Liver (tissue), 9 donors: Measurements from ENCODE around the gene FAM107A. TPM values are rescaled to one million over a fixed set of nuclear protein-coding genes. Genes with fewer than 3 reads are reported as not detected.
A peak's percentile ranks its signal among the peaks of the same experiment; 100 is the strongest.

ENCODE experiments used
- DNase-seq: peaks from one replicate; pipeline ENCODE4 v3.0.0-alpha.2; 2017; ENCODE audit warnings: low spot score
- H3K27ac ChIP-seq, 2 donors: one replicate each; pipeline ENCODE4 v1.7.0; 2013; ENCODE audit warnings: inconsistent platforms in 2 of 2, low read length in 2 of 2, control low read depth in 1 of 2, low read depth in 1 of 2, mild to moderate bottlenecking in 1 of 2
- H3K27me3 ChIP-seq, 4 donors: one replicate each; pipeline versions ENCODE4 v1.6.1 to v1.7.0; 2013; ENCODE audit warnings: low read length in 3 of 4, inconsistent platforms in 1 of 4, mild to moderate bottlenecking in 1 of 4, moderate library complexity in 1 of 4; ENCODE audit not compliant: control insufficient read depth in 4 of 4, insufficient read depth in 4 of 4
- H3K36me3 ChIP-seq, 4 donors: one replicate each; pipeline versions ENCODE4 v1.6.1 to v1.7.0; 2013; ENCODE audit warnings: low read length in 3 of 4, mild to moderate bottlenecking in 3 of 4, low read depth in 1 of 4, moderate library complexity in 1 of 4; ENCODE audit not compliant: control insufficient read depth in 4 of 4, insufficient read depth in 3 of 4
- H3K4me1 ChIP-seq, 4 donors: one replicate each; pipeline versions ENCODE4 v1.6.1 to v1.7.0; 2013; ENCODE audit warnings: low read length in 3 of 4, mild to moderate bottlenecking in 3 of 4, moderate library complexity in 1 of 4; ENCODE audit not compliant: control insufficient read depth in 4 of 4, insufficient read depth in 4 of 4
- H3K4me3 ChIP-seq, 3 donors: one replicate each; pipeline versions ENCODE4 v1.6.1 to v1.7.0; 2013; ENCODE audit warnings: low read length in 3 of 3, control low read depth in 1 of 3, low read depth in 1 of 3, mild to moderate bottlenecking in 1 of 3
- H3K9ac ChIP-seq, 2 donors: one replicate each; pipeline ENCODE4 v1.7.0; 2013; ENCODE audit warnings: low read length in 2 of 2, mild to moderate bottlenecking in 2 of 2, moderate library complexity in 2 of 2, control low read depth in 1 of 2, low read depth in 1 of 2
- H3K9me3 ChIP-seq, 4 donors: one replicate each; pipeline versions ENCODE4 v1.6.1 to v1.7.0; 2013; ENCODE audit warnings: low read length in 3 of 4; ENCODE audit not compliant: control insufficient read depth in 4 of 4
- CTCF ChIP-seq: fragments of 150-350 bp; IDR thresholded peaks from 2 replicates; pipeline ENCODE4 v1.5.1; 2017; ENCODE audit warnings: improper control_type of control experiment, low read depth, low read length; ENCODE audit not compliant: missing input control
- EGR1 ChIP-seq, 2 donors: IDR thresholded peaks; 2 replicates each; pipeline ENCODE4 v1.6.1; 2016 to 2018; ENCODE audit warnings: antibody characterized with exemption in 2 of 2, low read depth in 2 of 2
- FOXA1 ChIP-seq: IDR thresholded peaks from 2 replicates; pipeline ENCODE4 v1.6.1; 2016; ENCODE audit warnings: antibody characterized with exemption
- FOXA2 ChIP-seq: IDR thresholded peaks from 2 replicates; pipeline ENCODE4 v1.6.1; 2016; ENCODE audit warnings: antibody characterized with exemption
- GABPA ChIP-seq, 2 donors: IDR thresholded peaks in 1 of 2; conservative IDR thresholded peaks in 1 of 2; 2 replicates each; pipeline ENCODE4 v1.6.1; 2016; ENCODE audit warnings: antibody characterized with exemption in 2 of 2, mild to moderate bottlenecking in 1 of 2, moderate library complexity in 1 of 2
- HNF4A ChIP-seq, 2 donors: conservative IDR thresholded peaks; 2 replicates each; pipeline ENCODE4 v1.6.1; 2016; ENCODE audit warnings: antibody characterized with exemption in 2 of 2, mild to moderate bottlenecking in 2 of 2
- HNF4G ChIP-seq: IDR thresholded peaks from 2 replicates; pipeline ENCODE4 v1.6.1; 2016; ENCODE audit warnings: antibody characterized with exemption
- JUND ChIP-seq, 2 donors: IDR thresholded peaks; 2 replicates each; pipeline ENCODE4 v1.6.1; 2016; ENCODE audit warnings: antibody characterized with exemption in 2 of 2
- MAX ChIP-seq: IDR thresholded peaks from 2 replicates; pipeline ENCODE4 v1.6.1; 2016; ENCODE audit warnings: antibody characterized with exemption
- NR2F2 ChIP-seq: IDR thresholded peaks from 2 replicates; pipeline ENCODE4 v1.6.1; 2016; ENCODE audit warnings: antibody characterized with exemption
- RAD21 ChIP-seq, 2 donors: IDR thresholded peaks; 2 replicates each; pipeline ENCODE4 v1.6.1; 2016; ENCODE audit warnings: antibody characterized with exemption in 2 of 2, mild to moderate bottlenecking in 2 of 2
- RXRA ChIP-seq, 2 donors: IDR thresholded peaks; 2 replicates each; pipeline ENCODE4 v1.6.1; 2017 to 2018; ENCODE audit warnings: antibody characterized with exemption in 2 of 2, mild to moderate bottlenecking in 1 of 2
- SP1 ChIP-seq: IDR thresholded peaks from 2 replicates; pipeline ENCODE4 v1.6.1; 2018; ENCODE audit warnings: antibody characterized with exemption, mild to moderate bottlenecking
- TAF1 ChIP-seq: conservative IDR thresholded peaks from 2 replicates; pipeline ENCODE4 v1.6.1; 2016; ENCODE audit warnings: antibody characterized with exemption, mild to moderate bottlenecking
- YY1 ChIP-seq: IDR thresholded peaks from 2 replicates; pipeline ENCODE4 v1.6.1; 2016; ENCODE audit warnings: antibody characterized with exemption, mild to moderate bottlenecking
- ZBTB33 ChIP-seq: IDR thresholded peaks from 2 replicates; pipeline ENCODE4 v1.6.1; 2016; ENCODE audit warnings: antibody characterized with exemption
- WGBS: extraction: QIAGEN DNeasy Blood & Tissue Kit; methylation state at CpG from one replicate; pipeline ENCODE4 v1.1.7; 2013; 5-methylcytosine and 5-hydroxymethylcytosine counted together
- polyA plus RNA-seq, 2 donors: library from polyadenylated mRNA; stranded (reverse) in 1 of 2; unstranded in 1 of 2; fragments of 200-250 nt in 1 of 2; fragments of >200 nt in 1 of 2; fragmentation: Nextera tagmentation in 1 of 2; extraction: Ambion mirVana in 1 of 2; gene quantifications; one replicate each; pipeline versions ENCODE4 v1.2.1 to v1.2.3, GENCODE V29; 2013 to 2015
- total RNA-seq, 2 donors: library from RNA; depleted of rRNA; stranded (reverse); fragments of >200 nt; gene quantifications; one replicate each; pipeline ENCODE4 v1.2.3, GENCODE V29; 2014
- TF ChIP-seq, protein P1 (sequence below): IDR thresholded peaks from 2 replicates; pipeline ENCODE4 v1.6.1; 2016; ENCODE audit warnings: antibody characterized with exemption
- TF ChIP-seq, protein P2 (sequence below): IDR thresholded peaks from 2 replicates; pipeline ENCODE4 v1.6.1; 2016; ENCODE audit warnings: antibody characterized with exemption, mild to moderate bottlenecking
- donor health status: healthy.
- donor health status: healthy.
- donor health status: healthy.
- donor health status: healthy.
- donor health status: healthy.

The FAM107A gene, protein sequence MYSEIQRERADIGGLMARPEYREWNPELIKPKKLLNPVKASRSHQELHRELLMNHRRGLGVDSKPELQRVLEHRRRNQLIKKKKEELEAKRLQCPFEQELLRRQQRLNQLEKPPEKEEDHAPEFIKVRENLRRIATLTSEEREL
- 1 to 10 TPM in 1 of 2 donors, under 1 TPM in 1; 0.05 to 1.3 TPM for total RNA-seq
- polyA plus RNA-seq = 1 to 10 TPM; 1.5 to 4.7 TPM

- Histone ChIP-seq H3K27me3 (no peaks in the 10 kb centered on the region), H3K36me3 (no peaks in the 10 kb centered on the region), H3K9ac (no peak within 1 kb of the TSS), H3K4me1 (peaks cover 0 to 7% (median under 1%) of the 10 kb centered on the region in 4 donors), H3K4me3 (no peak within 1 kb of the TSS), H3K9me3 (no peaks in the 10 kb centered on the region), H3K27ac (peak within 1 kb of the TSS; percentile 22 to 36)
- no peak for TF ChIP-seq RXRA (IDR thresholded peaks at IDR 0.05)
- TF ChIP-seq NR2F2 = peak; percentile 59
- TF ChIP-seq SP1 = peak; percentile 69
- no peak for DNase-seq
- 66% methylated on average over 12 of the region's 12 CpGs for WGBS
Observed at GRCh38 chr3:58577269-58577821, at the start of gene FAM107A. Gene FAM107A (minus strand): TSS chr3:58577391. CDS start chr3:58569860, 7,531 bp downstream.

DNA sequence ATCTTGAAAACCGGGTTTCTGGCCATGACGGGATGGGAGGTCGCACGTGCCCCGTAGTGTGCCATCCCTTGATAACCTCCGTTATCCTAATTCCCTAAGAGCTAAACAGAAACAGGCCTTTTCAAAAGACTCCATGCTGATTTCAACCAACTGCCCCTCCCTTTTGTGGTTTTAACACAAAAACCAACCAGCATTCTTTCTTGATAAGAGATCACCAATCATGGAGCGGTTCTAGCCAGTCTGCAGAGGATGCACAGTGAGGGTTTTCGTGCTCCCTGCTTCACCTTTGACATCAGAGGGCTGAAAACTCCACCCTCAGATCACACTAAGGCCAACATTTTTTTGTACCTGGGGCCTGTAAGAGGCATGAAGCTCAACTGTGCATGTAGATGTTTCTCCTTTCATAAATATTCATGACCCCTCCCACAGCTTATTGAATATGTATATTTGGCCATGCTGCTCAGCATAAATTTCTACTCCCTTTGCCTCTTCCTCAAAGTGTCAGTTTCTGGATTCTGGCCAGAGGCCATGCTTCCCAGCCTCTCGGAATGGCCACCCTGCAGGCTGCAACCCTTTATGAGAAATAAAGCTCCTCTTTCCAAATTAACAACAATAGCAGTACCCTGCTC, 48.1 kb upstream of the FAM107A start:
- Histone ChIP-seq H3K9me3 (no peaks in the 10 kb centered on the region), H3K36me3 (no peaks in the 10 kb centered on the region), H3K4me1 (peaks cover 18 to 37% (median 33%) of the 10 kb centered on the region in 4 donors), H3K27me3 (no peaks in the 10 kb centered on the region), H3K9ac (no peak overlapping the region), H3K4me3 (no peak overlapping the region), H3K27ac (no peak overlapping the region)
- WGBS = 94% methylated on average over 9 of the region's 9 CpGs
- TF ChIP-seq YY1 = no peak
- TF ChIP-seq, protein P1, sequence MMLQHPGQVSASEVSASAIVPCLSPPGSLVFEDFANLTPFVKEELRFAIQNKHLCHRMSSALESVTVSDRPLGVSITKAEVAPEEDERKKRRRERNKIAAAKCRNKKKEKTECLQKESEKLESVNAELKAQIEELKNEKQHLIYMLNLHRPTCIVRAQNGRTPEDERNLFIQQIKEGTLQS = no peak
- no peak for TF ChIP-seq GABPA (IDR thresholded peaks at IDR 0.05 in 1 of 2, conservative IDR thresholded peaks at IDR 0.05 in 1 of 2)
- no peak for TF ChIP-seq ZBTB33
- TF ChIP-seq JUND (IDR thresholded peaks at IDR 0.05) = no peak
- no peak for TF ChIP-seq FOXA2
- TF ChIP-seq SP1 = no peak
- no peak for TF ChIP-seq RAD21 (IDR thresholded peaks at IDR 0.05)
- TF ChIP-seq MAX = no peak
- TF ChIP-seq EGR1 (IDR thresholded peaks at IDR 0.05; ENCODE audit: low read depth in 2 of 2) = no peak
- TF ChIP-seq CTCF = no peak
- no peak for TF ChIP-seq HNF4G
- TF ChIP-seq FOXA1 = no peak
- TF ChIP-seq TAF1 = no peak
- TF ChIP-seq HNF4A (conservative IDR thresholded peaks at IDR 0.05) = no peak
- no peak for TF ChIP-seq RXRA (IDR thresholded peaks at IDR 0.05)
- TF ChIP-seq, protein P2, sequence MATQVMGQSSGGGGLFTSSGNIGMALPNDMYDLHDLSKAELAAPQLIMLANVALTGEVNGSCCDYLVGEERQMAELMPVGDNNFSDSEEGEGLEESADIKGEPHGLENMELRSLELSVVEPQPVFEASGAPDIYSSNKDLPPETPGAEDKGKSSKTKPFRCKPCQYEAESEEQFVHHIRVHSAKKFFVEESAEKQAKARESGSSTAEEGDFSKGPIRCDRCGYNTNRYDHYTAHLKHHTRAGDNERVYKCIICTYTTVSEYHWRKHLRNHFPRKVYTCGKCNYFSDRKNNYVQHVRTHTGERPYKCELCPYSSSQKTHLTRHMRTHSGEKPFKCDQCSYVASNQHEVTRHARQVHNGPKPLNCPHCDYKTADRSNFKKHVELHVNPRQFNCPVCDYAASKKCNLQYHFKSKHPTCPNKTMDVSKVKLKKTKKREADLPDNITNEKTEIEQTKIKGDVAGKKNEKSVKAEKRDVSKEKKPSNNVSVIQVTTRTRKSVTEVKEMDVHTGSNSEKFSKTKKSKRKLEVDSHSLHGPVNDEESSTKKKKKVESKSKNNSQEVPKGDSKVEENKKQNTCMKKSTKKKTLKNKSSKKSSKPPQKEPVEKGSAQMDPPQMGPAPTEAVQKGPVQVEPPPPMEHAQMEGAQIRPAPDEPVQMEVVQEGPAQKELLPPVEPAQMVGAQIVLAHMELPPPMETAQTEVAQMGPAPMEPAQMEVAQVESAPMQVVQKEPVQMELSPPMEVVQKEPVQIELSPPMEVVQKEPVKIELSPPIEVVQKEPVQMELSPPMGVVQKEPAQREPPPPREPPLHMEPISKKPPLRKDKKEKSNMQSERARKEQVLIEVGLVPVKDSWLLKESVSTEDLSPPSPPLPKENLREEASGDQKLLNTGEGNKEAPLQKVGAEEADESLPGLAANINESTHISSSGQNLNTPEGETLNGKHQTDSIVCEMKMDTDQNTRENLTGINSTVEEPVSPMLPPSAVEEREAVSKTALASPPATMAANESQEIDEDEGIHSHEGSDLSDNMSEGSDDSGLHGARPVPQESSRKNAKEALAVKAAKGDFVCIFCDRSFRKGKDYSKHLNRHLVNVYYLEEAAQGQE = no peak
- no peak for TF ChIP-seq NR2F2
- no peak for DNase-seq
